Lower leg skin (tissue), 3 donors: ENCODE results near the gene CCDC9B.
A peak's percentile ranks its signal among the peaks of the same experiment; 100 is the strongest.

ENCODE experiments used
- POLR2A ChIP-seq, 2 donors: fragments of 450-650 bp; IDR thresholded peaks; one replicate each; pipeline ENCODE4 v1.6.1; 2016 to 2017; ENCODE audit warnings: antibody characterized with exemption in 2 of 2, mild to moderate bottlenecking in 1 of 2, moderate library complexity in 1 of 2
- TF ChIP-seq, protein P1 (sequence below), 3 donors: fragments of 450-650 bp; IDR thresholded peaks; one replicate each; pipeline ENCODE4 v1.5.1; 2016; ENCODE audit warnings: antibody characterized with exemption in 3 of 3, mild to moderate bottlenecking in 3 of 3, moderate library complexity in 2 of 3

DNA sequence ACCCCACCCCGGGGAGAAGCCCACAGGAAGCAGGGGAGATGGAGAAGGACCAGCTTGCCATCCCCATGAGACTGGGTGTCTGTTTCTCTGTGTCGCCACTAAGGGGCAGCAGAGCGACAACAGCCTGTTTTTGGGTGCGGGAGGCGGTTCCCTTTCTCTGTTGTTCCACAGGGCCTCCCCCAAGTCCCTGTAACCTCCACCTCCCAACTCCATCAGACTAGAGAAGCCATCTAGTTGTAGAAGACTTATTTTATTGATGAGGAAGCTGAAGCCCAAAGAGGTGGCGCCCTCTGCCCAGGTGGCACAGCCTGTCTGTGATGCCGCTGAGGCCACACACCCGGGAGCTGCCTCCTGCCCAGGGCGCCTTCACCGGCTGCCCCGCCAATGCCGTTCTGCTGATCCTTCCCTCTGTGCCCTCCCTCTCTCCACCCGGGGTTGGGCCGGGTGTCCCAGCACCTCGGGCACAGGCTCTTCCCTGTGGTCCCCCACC, 3.9 kb upstream of the CCDC9B start:
- TF ChIP-seq POLR2A (IDR thresholded peaks at IDR 0.05), result no peak
- TF ChIP-seq, protein P1, sequence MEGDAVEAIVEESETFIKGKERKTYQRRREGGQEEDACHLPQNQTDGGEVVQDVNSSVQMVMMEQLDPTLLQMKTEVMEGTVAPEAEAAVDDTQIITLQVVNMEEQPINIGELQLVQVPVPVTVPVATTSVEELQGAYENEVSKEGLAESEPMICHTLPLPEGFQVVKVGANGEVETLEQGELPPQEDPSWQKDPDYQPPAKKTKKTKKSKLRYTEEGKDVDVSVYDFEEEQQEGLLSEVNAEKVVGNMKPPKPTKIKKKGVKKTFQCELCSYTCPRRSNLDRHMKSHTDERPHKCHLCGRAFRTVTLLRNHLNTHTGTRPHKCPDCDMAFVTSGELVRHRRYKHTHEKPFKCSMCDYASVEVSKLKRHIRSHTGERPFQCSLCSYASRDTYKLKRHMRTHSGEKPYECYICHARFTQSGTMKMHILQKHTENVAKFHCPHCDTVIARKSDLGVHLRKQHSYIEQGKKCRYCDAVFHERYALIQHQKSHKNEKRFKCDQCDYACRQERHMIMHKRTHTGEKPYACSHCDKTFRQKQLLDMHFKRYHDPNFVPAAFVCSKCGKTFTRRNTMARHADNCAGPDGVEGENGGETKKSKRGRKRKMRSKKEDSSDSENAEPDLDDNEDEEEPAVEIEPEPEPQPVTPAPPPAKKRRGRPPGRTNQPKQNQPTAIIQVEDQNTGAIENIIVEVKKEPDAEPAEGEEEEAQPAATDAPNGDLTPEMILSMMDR (IDR thresholded peaks at IDR 0.05), result peak in 1 of 3 donors; percentile 21
